NCI-H748 (cell line): ENCODE results near the gene FAM25C.
"Not testable (repeated sequence)": the region's sequence is repeated elsewhere in the genome, so short reads cannot be mapped to it uniquely, and the experiment has no call there.

ENCODE experiments used
- DNase-seq: peaks from one replicate; lab custom pipeline; 2025; ENCODE audit not compliant: unreplicated experiment; lab: John Stamatoyannopoulos, UW

Gene FAM25C

DNA sequence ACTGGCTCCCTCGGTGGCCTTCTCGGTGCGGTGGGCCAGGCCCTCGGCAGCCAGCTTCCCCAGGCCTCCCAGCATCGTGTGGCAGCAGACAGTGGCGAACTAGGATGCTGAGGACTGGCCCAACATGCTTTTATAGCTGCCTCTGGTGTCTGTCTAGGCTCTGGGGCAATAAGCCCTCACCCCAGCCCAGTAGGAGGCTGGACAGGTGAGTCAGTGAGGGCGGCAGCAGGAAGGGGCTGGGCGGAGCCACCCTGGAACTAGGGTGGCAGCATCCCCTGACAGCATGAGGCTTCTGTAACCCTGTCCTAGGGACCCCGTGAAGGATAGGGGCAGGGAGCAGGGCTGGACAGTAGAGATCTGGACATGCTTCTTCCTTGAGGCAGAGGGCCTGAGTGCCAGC is at the start of gene FAM25C:
FAM25C (minus strand) TSS at position 101 of the 400 bp plus-strand sequence; CDS start at position 75, 26 bp downstream.
- not testable (repeated sequence) for DNase-seq

GRCh38 chr10:48044557-48044956 is 45.0 kb upstream of the FAM25C start:
- DNase-seq = not testable (repeated sequence)

GRCh38 chr10:48031390-48031789 is 31.8 kb upstream of the FAM25C start:
- not testable (repeated sequence) for DNase-seq

DNA sequence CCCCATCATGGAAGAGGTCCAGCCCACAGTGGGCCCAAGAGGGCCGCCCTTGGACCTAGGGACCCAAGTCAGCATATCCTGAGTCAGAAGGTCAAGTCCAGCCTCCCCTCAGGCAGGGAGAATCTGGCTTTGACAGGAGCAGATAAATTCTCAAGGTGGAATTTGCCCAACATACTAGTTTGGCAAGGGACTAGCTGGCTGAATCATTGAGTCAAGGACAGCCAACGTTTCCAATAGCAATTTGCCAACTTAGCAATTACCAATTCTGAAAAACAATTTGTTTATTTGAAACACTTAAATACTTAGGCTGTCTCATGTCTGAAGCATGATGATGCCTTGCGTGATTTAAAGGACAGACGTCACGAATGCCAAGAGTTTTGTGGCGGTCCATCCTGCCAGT is 2.7 kb upstream of the FAM25C start:
- DNase-seq = not testable (repeated sequence)

- DNase-seq = not testable (repeated sequence)
Observed at GRCh38 chr10:47994045-47994444, 5.5 kb downstream of the FAM25C start.

- DNase-seq = not testable (repeated sequence)
Observed at GRCh38 chr10:47992560-47992959, 7.0 kb downstream of the FAM25C start.

DNA sequence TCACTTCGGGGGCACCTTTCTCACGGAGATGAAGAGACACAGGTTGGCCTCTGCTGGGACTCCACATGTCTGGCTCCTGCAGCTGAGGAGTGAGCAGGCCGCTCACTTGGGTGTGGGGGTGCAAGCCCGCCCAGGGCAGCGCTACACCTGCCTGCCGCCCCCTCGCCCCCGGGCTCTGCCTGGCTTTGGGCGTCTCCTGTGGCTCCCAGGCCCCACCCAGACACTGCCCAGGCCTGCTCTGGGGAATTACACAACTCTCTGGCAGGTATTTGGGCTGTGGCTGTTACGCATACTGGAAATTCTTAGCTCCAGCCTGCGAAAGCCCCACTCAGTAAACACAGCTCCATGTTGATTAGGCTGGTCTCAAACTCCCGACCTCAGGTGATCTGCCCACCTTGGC is 7.9 kb downstream of the FAM25C start:
- DNase-seq = not testable (repeated sequence)

GRCh38 chr10:47990097-47990496 is 9.5 kb downstream of the FAM25C start:
- not testable (repeated sequence) for DNase-seq

GRCh38 chr10:47989542-47989950 is 10.0 kb downstream of the FAM25C start:
- DNase-seq = not testable (repeated sequence)

GRCh38 chr10:47988718-47989541 is 10.7 kb downstream of the FAM25C start:
- DNase-seq = not testable (repeated sequence)

- not testable (repeated sequence) for DNase-seq
Observed at GRCh38 chr10:47987952-47988351, 11.6 kb downstream of the FAM25C start.

DNA sequence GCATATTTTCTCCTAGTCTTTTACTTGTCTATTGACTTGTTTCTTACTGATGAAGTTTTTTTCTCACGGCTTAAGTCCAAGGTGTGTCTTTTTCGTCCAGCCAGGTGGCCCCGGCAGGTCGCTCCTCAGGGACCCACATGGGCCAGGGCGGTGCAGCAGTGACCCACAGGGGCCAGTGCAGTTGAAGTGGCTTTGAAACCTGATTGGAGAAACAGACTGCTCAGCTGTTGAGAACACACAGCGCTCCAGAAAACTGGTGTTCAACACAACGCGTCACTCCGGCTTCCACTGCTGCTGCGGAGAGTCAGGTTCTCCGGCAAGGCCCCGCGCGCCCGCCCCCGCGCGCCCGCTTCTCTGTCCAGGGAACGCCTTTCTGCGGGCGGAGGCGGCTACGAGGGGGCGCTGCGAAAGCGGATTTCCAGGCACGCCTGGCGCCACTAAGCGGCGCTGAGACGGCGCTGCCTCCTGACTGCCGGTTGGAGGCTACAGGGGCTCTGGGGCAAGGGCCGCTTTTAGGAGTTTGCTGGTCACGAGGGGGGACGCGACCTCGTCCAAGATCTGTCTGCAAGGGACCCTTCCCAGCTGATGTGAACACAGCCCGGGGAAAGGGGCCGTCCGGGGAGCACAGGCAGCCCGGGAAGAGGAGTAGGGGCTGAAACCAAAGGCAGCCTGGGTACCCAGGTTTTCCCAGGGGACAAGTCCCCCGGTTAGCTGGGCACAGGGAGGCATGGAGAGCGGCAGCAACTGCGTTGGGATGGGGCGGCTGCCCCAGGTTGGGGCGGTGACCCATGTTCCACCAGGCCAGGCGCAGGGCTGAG is 13.0 kb downstream of the FAM25C start:
- not testable (repeated sequence) for DNase-seq

DNA sequence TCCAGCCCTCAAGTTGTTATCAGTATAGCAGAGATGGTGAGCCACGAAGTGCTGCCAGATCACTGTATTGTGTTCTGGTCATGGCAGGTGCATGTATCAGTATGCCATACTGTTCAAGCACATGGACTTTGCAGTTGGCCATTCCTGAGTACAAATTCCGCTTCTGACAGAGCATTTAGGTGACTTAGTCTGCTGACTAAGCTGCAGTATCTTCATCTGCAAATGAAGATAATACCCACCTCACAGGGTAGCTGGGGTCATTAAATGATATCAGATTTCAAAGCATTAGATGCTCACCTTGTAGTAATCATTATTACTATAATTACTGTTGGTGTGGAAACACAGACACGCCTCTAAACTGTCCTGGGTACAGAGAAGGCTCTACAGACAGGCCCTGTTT is 24.2 kb downstream of the FAM25C start:
- DNase-seq = peak; percentile 81

- DNase-seq = not testable (repeated sequence)
Observed at GRCh38 chr10:47973131-47973530, 26.5 kb downstream of the FAM25C start.

- not testable (repeated sequence) for DNase-seq
Observed at GRCh38 chr10:47972077-47972476, 27.5 kb downstream of the FAM25C start.

DNA sequence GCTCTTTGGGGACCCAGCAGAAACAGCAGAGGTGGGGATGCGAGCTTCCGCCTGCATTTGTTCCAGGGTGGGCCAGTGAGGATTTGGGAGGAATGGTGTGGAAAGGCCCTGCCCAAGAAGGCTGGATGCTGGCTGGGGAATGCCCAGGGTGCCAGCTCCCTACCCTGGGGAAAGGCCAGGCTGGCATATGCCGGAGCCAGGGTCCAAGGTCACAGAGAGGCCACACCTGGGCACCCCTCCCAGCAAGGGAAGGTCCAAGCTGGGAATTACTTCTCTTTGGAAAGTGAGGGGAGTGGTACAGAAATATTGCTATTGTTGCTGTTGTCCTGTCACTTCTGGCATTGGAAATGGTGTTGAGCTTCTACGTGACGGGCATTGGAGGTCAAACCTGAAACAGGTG is 28.0 kb downstream of the FAM25C start:
- DNase-seq = not testable (repeated sequence)

DNA sequence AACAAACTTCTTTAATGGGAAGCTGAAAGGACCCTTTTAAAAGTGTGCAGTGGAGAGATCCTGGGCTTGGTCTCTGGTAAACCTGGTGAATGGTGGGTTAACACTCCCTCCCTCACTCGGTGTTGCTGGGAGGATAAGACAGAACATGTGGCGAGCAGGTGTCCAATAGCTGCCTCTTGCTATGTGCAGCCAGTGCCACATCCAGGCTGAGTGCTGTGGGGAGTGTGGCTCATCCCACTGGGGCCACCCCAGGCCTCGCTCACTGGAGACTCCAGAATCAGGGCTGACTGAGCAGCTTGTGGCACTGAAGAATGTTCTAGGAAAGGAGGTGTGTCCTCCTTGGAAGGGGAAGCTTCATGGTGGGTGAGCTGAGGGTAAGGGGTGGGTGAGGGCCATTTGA is 29.5 kb downstream of the FAM25C start:
- not testable (repeated sequence) for DNase-seq

- not testable (repeated sequence) for DNase-seq
Observed at GRCh38 chr10:47968988-47969387, 30.6 kb downstream of the FAM25C start.

DNA sequence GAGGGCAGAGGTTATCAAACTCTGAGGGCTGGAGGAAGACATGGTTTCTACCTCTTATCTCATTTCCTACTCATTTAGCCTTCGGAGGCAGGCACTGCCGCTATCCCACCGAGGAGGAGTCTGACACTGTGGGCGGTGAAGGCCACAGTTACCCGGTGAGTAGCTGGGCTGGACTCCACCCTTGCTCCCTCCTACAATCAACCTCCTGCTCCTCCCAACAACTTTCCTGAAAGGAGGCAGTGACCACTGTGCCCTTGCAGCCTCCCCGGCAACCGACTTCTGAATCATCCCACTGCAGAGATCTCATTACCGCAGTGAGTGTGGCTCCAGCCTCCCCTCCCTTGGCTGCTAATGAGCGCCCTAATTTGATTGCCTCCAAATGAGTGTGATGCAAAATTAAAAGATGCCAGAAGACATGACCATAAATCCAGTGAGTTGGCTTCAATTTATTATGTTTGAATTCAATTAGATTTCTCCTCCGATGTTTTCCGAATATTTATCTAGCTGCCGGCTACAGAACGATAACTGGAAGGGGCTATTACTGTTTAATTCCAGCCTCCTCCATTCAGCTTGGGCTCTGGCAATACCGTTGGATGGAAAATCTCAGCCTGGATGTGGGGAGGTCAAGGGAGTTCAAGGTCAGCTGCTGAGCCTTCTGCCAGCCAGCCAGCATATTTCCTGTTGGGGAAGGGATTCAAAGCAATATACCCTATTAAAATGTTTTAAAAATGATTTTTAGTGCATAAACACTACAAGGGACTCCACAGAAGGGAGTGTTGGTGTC is 35.1 kb downstream of the FAM25C start:
- DNase-seq = not testable (repeated sequence)

GRCh38 chr10:47962785-47963184 is 36.8 kb downstream of the FAM25C start:
- DNase-seq = not testable (repeated sequence)

DNA sequence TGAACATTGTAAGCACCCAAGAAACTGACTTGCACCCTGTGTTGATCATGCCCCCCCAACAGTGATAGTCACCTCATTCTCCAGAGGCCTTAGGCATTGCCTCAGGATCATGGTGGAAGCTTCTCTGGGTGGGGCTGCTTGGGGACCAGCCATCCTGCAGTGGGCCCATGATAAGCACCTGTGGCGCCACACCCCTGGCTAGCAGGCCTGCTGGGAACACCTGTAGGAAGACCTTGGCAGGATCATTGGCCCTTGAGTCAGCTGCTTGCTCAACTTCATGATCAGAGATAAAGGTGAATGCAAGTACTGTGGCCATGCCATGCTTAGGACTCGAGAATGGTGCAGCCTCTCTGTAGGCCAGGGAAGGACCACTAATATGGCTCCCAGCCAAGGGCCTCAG is 38.9 kb downstream of the FAM25C start:
- not testable (repeated sequence) for DNase-seq
